ENCODE data around the gene ZEB2. TPM values are rescaled to one million over a fixed set of nuclear protein-coding genes. Genes with fewer than 3 reads are reported as not detected.

Gene ZEB2
- total RNA-seq, 1 experiment from 2014 or later: 1.2 TPM

GRCh38 chr2:144515696-144516410 is 4.1 kb downstream of the ZEB2 start:
- peaks cover 56% of the 10 kb centered on the region for H3K27me3 Mint-ChIP-seq (ENCODE audit: low read depth)
- no peak for DNase-seq
- no peak overlapping the region for H3K14ac ChIP-seq (ENCODE audit: insufficient read depth, low read length)
- no peak overlapping the region for H3K56ac ChIP-seq (ENCODE audit: insufficient read length, low read depth, low read length)
- no peak overlapping the region for H2BK15ac ChIP-seq (ENCODE audit: low read depth, low read length)
- H2BK12ac ChIP-seq (ENCODE audit: insufficient read length, low read depth, low read length): no peak overlapping the region
- no peak overlapping the region for H2BK5ac ChIP-seq (ENCODE audit: insufficient read length, low read length)
- H3K27ac ChIP-seq (ENCODE audit: insufficient read length, low read depth, low read length): no peak overlapping the region
- H3T11ph ChIP-seq (ENCODE audit: low read length): no peak overlapping the region
- peaks cover 18% of the 10 kb centered on the region for H3K4me1 ChIP-seq (ENCODE audit: insufficient read depth, low read length)
- H3K4ac ChIP-seq (ENCODE audit: low read depth, low read length): no peak overlapping the region
- H3K23me2 ChIP-seq (ENCODE audit: insufficient read length, low read depth, low read length, poor library complexity, severe bottlenecking): peaks cover 25% of the 10 kb centered on the region
- H2AK5ac ChIP-seq (ENCODE audit: insufficient read length, low read length): no peak overlapping the region
- H3K4me1 Mint-ChIP-seq: peaks cover 51 to 55% of the 10 kb centered on the region in 2 experiments
- H3K18ac ChIP-seq (ENCODE audit: insufficient read length, low read depth, low read length): no peak overlapping the region
- no peak overlapping the region for H3K9ac ChIP-seq (ENCODE audit: extremely low read depth, insufficient read length, low read length)
- H3K79me2 ChIP-seq (ENCODE audit: insufficient read depth, low read length): no peaks in the 10 kb centered on the region
- no peaks in the 10 kb centered on the region for H3K79me1 ChIP-seq (ENCODE audit: insufficient read depth, low read depth, low read length, poor library complexity, severe bottlenecking)
- H4K8ac ChIP-seq (replicated peaks; ENCODE audit: insufficient read length, low read depth, low read length): no peak overlapping the region
- H3K27me3 ChIP-seq (ENCODE audit: insufficient read depth, low read length): peaks cover 78% of the 10 kb centered on the region
- peaks cover 0 to 3% of the 10 kb centered on the region in 2 experiments; a peak in 3 of 5 replicates for H3K9me3 Mint-ChIP-seq
- no peak overlapping the region for H4K91ac ChIP-seq (ENCODE audit: insufficient read length, low read depth, low read length)
- no peak overlapping the region for H2AFZ ChIP-seq (ENCODE audit: low read length)
- peak overlapping the region; percentile 62 to 85 for H3K4me3 Mint-ChIP-seq
- no peak for TF ChIP-seq CTCF (conservative IDR thresholded peaks at IDR 0.05)
- H4K5ac ChIP-seq (ENCODE audit: insufficient read length, low read depth, low read length): no peak overlapping the region
- peak overlapping the region in 1 of 3 experiments; percentile 81; a peak in 1 of 7 replicates for H3K27ac Mint-ChIP-seq
- H4K20me1 ChIP-seq (ENCODE audit: control insufficient read depth, insufficient read depth, insufficient read length): no peaks in the 10 kb centered on the region
- H3K9me3 ChIP-seq (ENCODE audit: control insufficient read depth, low read depth, low read length): no peaks in the 10 kb centered on the region
- H3K36me3 Mint-ChIP-seq (ENCODE audit: insufficient read depth in 1 of 3, low read depth in 3 of 3): no peaks in the 10 kb centered on the region
- H3K4me2 ChIP-seq (ENCODE audit: insufficient read depth, insufficient read length, low read length): peak overlapping the region; percentile 43
- H3K23ac ChIP-seq (ENCODE audit: insufficient read length, low read depth, low read length): no peak overlapping the region
- no peak overlapping the region for H2BK120ac ChIP-seq (ENCODE audit: low read depth, low read length, poor library complexity, severe bottlenecking)
- WGBS (ENCODE audit: extremely low coverage, insufficient read length, low lambda C conversion rate): no CpG with 5 or more reads among the region's 50 CpGs
- no peak overlapping the region for H2BK20ac ChIP-seq (ENCODE audit: low read depth, low read length, poor library complexity, severe bottlenecking)

Measured in H9 (cell line).